ENCODE results near the gene TMEM141. TPM values are rescaled to one million over a fixed set of nuclear protein-coding genes. Genes with fewer than 3 reads are reported as not detected.

TMEM141 gene
- total RNA-seq, 1 experiment from 2014 or later, result 32.7 TPM

GRCh38 chr9:136774416-136775045, 16.6 kb upstream of the TMEM141 start:
- no peak overlapping the region for H3K4me3 ChIP-seq (ENCODE audit: low read depth, low read length, poor library complexity, severe bottlenecking)
- H3K4me1 ChIP-seq (ENCODE audit: insufficient read depth, low read length, poor library complexity, severe bottlenecking), result no peaks in the 10 kb centered on the region
- BruUV-seq (replicated peaks), result no TSS peak
- H3K9me3 ChIP-seq (ENCODE audit: low read depth, low read length, poor library complexity, severe bottlenecking), result peaks cover 7% of the 10 kb centered on the region
- H3K36me3 ChIP-seq (ENCODE audit: insufficient read depth, low read length, poor library complexity, severe bottlenecking), result no peaks in the 10 kb centered on the region
- H3K27me3 ChIP-seq (replicated peaks; ENCODE audit: insufficient read depth, low read depth, low read length, poor library complexity), result no peaks in the 10 kb centered on the region
- ChIA-PET CTCF (interaction anchor here (0.5 kb wide), 1 partner anchor 190 kb away, joined by 7 read pairs; no protein-coding TSS in a partner anchor), POLR2A (ENCODE audit: low non-redundant PET) (no interaction called here)
- intact Hi-C loops (cut with micrococcal nuclease; ENCODE audit: unreplicated experiment), result no loop called here
- no peak overlapping the region for H3K27ac ChIP-seq (ENCODE audit: low read depth, low read length, poor library complexity, severe bottlenecking)
- DNase-seq (ENCODE audit: low spot score), result no peak
- no peak for TF ChIP-seq EZH2 (IDR thresholded peaks at IDR 0.05; ENCODE audit: borderline replicate concordance, low read depth, low read length, poor library complexity, severe bottlenecking)
- TF ChIP-seq CTCF (conservative IDR thresholded peaks at IDR 0.05; ENCODE audit: low read depth, low read length), result no peak

GRCh38 chr9:136775191-136775590, 16.0 kb upstream of the TMEM141 start:
- H3K4me1 ChIP-seq (ENCODE audit: insufficient read depth, low read length, poor library complexity, severe bottlenecking), result no peaks in the 10 kb centered on the region
- no TSS peak for BruUV-seq (replicated peaks)
- no peak for TF ChIP-seq CTCF (conservative IDR thresholded peaks at IDR 0.05; ENCODE audit: low read depth, low read length)
- no peak for TF ChIP-seq EZH2 (IDR thresholded peaks at IDR 0.05; ENCODE audit: borderline replicate concordance, low read depth, low read length, poor library complexity, severe bottlenecking)
- intact Hi-C loops (cut with micrococcal nuclease; ENCODE audit: unreplicated experiment), result no loop called here
- H3K36me3 ChIP-seq (ENCODE audit: insufficient read depth, low read length, poor library complexity, severe bottlenecking), result no peaks in the 10 kb centered on the region
- ChIA-PET CTCF (no interaction called here), POLR2A (ENCODE audit: low non-redundant PET) (no interaction called here)
- DNase-seq (ENCODE audit: low spot score), result no peak
- H3K27me3 ChIP-seq (replicated peaks; ENCODE audit: insufficient read depth, low read depth, low read length, poor library complexity), result no peaks in the 10 kb centered on the region
- H3K9me3 ChIP-seq (ENCODE audit: low read depth, low read length, poor library complexity, severe bottlenecking), result peaks cover 7% of the 10 kb centered on the region
- H3K27ac ChIP-seq (ENCODE audit: low read depth, low read length, poor library complexity, severe bottlenecking), result no peak overlapping the region
- no peak overlapping the region for H3K4me3 ChIP-seq (ENCODE audit: low read depth, low read length, poor library complexity, severe bottlenecking)

- Histone ChIP-seq H3K36me3 (ENCODE audit: insufficient read depth, low read length, poor library complexity, severe bottlenecking) (no peaks in the 10 kb centered on the region), H3K27me3 (replicated peaks; ENCODE audit: insufficient read depth, low read depth, low read length, poor library complexity) (no peaks in the 10 kb centered on the region), H3K9me3 (ENCODE audit: low read depth, low read length, poor library complexity, severe bottlenecking) (peaks cover 7% of the 10 kb centered on the region), H3K4me3 (ENCODE audit: low read depth, low read length, poor library complexity, severe bottlenecking) (no peak overlapping the region), H3K27ac (ENCODE audit: low read depth, low read length, poor library complexity, severe bottlenecking) (no peak overlapping the region), H3K4me1 (ENCODE audit: insufficient read depth, low read length, poor library complexity, severe bottlenecking) (no peaks in the 10 kb centered on the region)
- ChIA-PET POLR2A (ENCODE audit: low non-redundant PET) (no interaction called here), CTCF (no interaction called here)
- BruUV-seq (replicated peaks), result no TSS peak
- intact Hi-C loops (cut with micrococcal nuclease; ENCODE audit: unreplicated experiment), result no loop called here
- DNase-seq (ENCODE audit: low spot score), result no peak
- TF ChIP-seq EZH2 (IDR thresholded peaks at IDR 0.05; ENCODE audit: borderline replicate concordance, low read depth, low read length, poor library complexity, severe bottlenecking) (no peak), CTCF (conservative IDR thresholded peaks at IDR 0.05; ENCODE audit: low read depth, low read length) (no peak)
Measured at GRCh38 chr9:136776947-136777346, 14.2 kb upstream of the TMEM141 start.

Data from A673 (cell line).